ENCODE measurements around the gene RPL27. TPM values are rescaled to one million over a fixed set of nuclear protein-coding genes. Genes with fewer than 3 reads are reported as not detected.

The RPL27 gene
- polyA plus RNA-seq, 1 donor (not counting 4 experiments of a cell fraction or from before 2014, with no cell fraction given), result 7,614 TPM

GRCh38 chr17:43042025-43042628 lies 43.9 kb downstream of the RPL27 start:
- TF ChIP-seq CTCF (optimal IDR thresholded peaks at IDR 0.05 in 1 of 3, IDR thresholded peaks at IDR 0.05 in 1 of 3, conservative IDR thresholded peaks at IDR 0.05 in 1 of 3; ENCODE audit: extremely low read depth in 1 of 3, insufficient read depth in 2 of 3, low read length in 3 of 3) (no peak), EZH2 (IDR thresholded peaks at IDR 0.05; ENCODE audit: low read length) (no peak)
- peaks cover 0 to 6% of the 10 kb centered on the region in 2 experiments for H3K36me3 ChIP-seq (ENCODE audit: control insufficient read depth in 2 of 2, extremely low read depth in 1 of 2, insufficient read depth in 2 of 2, low read length in 2 of 2)
- H3K9me1 ChIP-seq (ENCODE audit: control insufficient read depth, extremely low read depth, insufficient read depth, low read length), result no peaks in the 10 kb centered on the region
- no peak overlapping the region for H3K9ac ChIP-seq (ENCODE audit: control insufficient read depth, extremely low read depth, insufficient read depth, low read length)
- H3K79me2 ChIP-seq (ENCODE audit: control insufficient read depth, insufficient read depth, low read length), result no peaks in the 10 kb centered on the region
- no peaks in the 10 kb centered on the region for H4K20me1 ChIP-seq (ENCODE audit: control insufficient read depth, extremely low read depth, insufficient read depth, low read length)
- H3K27me3 ChIP-seq (ENCODE audit: control insufficient read depth, extremely low read depth, insufficient read depth, low read length), result no peaks in the 10 kb centered on the region
- H3K4me1 ChIP-seq (ENCODE audit: control insufficient read depth, extremely low read depth, insufficient read depth, low read length), result no peaks in the 10 kb centered on the region
- dilution Hi-C loops (cut with MboI; ENCODE audit: extremely low pct_ligation_motif_present, low sequenced_read_pairs), result no loop called here
- no peak overlapping the region for H3K27ac ChIP-seq (ENCODE audit: control insufficient read depth, insufficient read depth, low read length)
- FAIRE-seq (no peak), DNase-seq (ENCODE audit: low read depth, low spot score) (no peak)
- no peaks in the 10 kb centered on the region for H3K9me3 ChIP-seq (ENCODE audit: control insufficient read depth, low read depth, low read length)
- H2AFZ ChIP-seq (ENCODE audit: control insufficient read depth, low read length), result no peak overlapping the region
- no peak overlapping the region for H3K4me3 ChIP-seq (ENCODE audit: control insufficient read depth in 2 of 3, extremely low read depth in 1 of 3, insufficient read depth in 2 of 3, low read depth in 1 of 3, low read length in 3 of 3)
- H3K4me2 ChIP-seq (ENCODE audit: control insufficient read depth, extremely low read depth, insufficient read depth, low read depth, low read length), result no peak overlapping the region

GRCh38 chr17:43043307-43043706 lies 45.1 kb downstream of the RPL27 start:
- no peaks in the 10 kb centered on the region for H3K27me3 ChIP-seq (ENCODE audit: control insufficient read depth, extremely low read depth, insufficient read depth, low read length)
- H3K79me2 ChIP-seq (ENCODE audit: control insufficient read depth, insufficient read depth, low read length), result no peaks in the 10 kb centered on the region
- no peaks in the 10 kb centered on the region for H3K9me3 ChIP-seq (ENCODE audit: control insufficient read depth, low read depth, low read length)
- H3K4me3 ChIP-seq (ENCODE audit: control insufficient read depth in 2 of 3, extremely low read depth in 1 of 3, insufficient read depth in 2 of 3, low read depth in 1 of 3, low read length in 3 of 3), result no peak overlapping the region
- dilution Hi-C loops (cut with MboI; ENCODE audit: extremely low pct_ligation_motif_present, low sequenced_read_pairs), result no loop called here
- no peak overlapping the region for H3K27ac ChIP-seq (ENCODE audit: control insufficient read depth, insufficient read depth, low read length)
- no peaks in the 10 kb centered on the region for H4K20me1 ChIP-seq (ENCODE audit: control insufficient read depth, extremely low read depth, insufficient read depth, low read length)
- H3K9ac ChIP-seq (ENCODE audit: control insufficient read depth, extremely low read depth, insufficient read depth, low read length), result no peak overlapping the region
- H3K4me2 ChIP-seq (ENCODE audit: control insufficient read depth, extremely low read depth, insufficient read depth, low read depth, low read length), result no peak overlapping the region
- H3K36me3 ChIP-seq (ENCODE audit: control insufficient read depth in 2 of 2, extremely low read depth in 1 of 2, insufficient read depth in 2 of 2, low read length in 2 of 2), result peaks cover 0 to 6% of the 10 kb centered on the region in 2 experiments
- no peak overlapping the region for H2AFZ ChIP-seq (ENCODE audit: control insufficient read depth, low read length)
- DNase-seq (ENCODE audit: low read depth, low spot score) (no peak), FAIRE-seq (no peak)
- no peak for TF ChIP-seq CTCF (optimal IDR thresholded peaks at IDR 0.05 in 1 of 3, IDR thresholded peaks at IDR 0.05 in 1 of 3, conservative IDR thresholded peaks at IDR 0.05 in 1 of 3; ENCODE audit: extremely low read depth in 1 of 3, insufficient read depth in 2 of 3, low read length in 3 of 3)
- TF ChIP-seq EZH2 (IDR thresholded peaks at IDR 0.05; ENCODE audit: low read length), result no peak
- no peaks in the 10 kb centered on the region for H3K9me1 ChIP-seq (ENCODE audit: control insufficient read depth, extremely low read depth, insufficient read depth, low read length)
- H3K4me1 ChIP-seq (ENCODE audit: control insufficient read depth, extremely low read depth, insufficient read depth, low read length), result no peaks in the 10 kb centered on the region
